Esophagus squamous epithelium (tissue), 4 donors: ENCODE data around the gene PNKD.

Experiments
- CTCF ChIP-seq, 6 experiments: fragments of 450-650 bp in 4 of 6; fragments of 200-600 bp in 2 of 6; sonication (generic) in 2 of 6; IDR thresholded peaks; one replicate each; pipeline ENCODE4 v1.5.1; 2016 to 2019; ENCODE audit warnings: antibody characterized with exemption in 6 of 6, mild to moderate bottlenecking in 4 of 6, moderate library complexity in 4 of 6
- POLR2A ChIP-seq, 4 donors: fragments of 450-650 bp; IDR thresholded peaks; one replicate each; pipeline ENCODE4 v1.6.1; 2017; ENCODE audit warnings: antibody characterized with exemption in 4 of 4, mild to moderate bottlenecking in 4 of 4, moderate library complexity in 3 of 4

- TF ChIP-seq POLR2A (IDR thresholded peaks at IDR 0.05) = no peak
- TF ChIP-seq CTCF (IDR thresholded peaks at IDR 0.05) = no peak
These were observed 10.2 kb upstream of the PNKD start for GRCh38 chr2:218260166-218260565.
